NCI-H2029 treated with DMSO at 0.1 percent for 48 hours (cell line): ENCODE data around the gene TIAL1.
"Not testable (repeated sequence)": the region's sequence is repeated elsewhere in the genome, so short reads cannot be mapped to it uniquely, and the experiment has no call there.

ENCODE experiments used
- DNase-seq: peaks from one replicate; lab custom pipeline; 2025; lab: John Stamatoyannopoulos, UW

The TIAL1 gene

GRCh38 chr10:119531067-119531466 lies 65.7 kb downstream of the TIAL1 start:
- no peak for DNase-seq

GRCh38 chr10:119528663-119529237 lies 68.0 kb downstream of the TIAL1 start:
- not testable (repeated sequence) for DNase-seq

DNA sequence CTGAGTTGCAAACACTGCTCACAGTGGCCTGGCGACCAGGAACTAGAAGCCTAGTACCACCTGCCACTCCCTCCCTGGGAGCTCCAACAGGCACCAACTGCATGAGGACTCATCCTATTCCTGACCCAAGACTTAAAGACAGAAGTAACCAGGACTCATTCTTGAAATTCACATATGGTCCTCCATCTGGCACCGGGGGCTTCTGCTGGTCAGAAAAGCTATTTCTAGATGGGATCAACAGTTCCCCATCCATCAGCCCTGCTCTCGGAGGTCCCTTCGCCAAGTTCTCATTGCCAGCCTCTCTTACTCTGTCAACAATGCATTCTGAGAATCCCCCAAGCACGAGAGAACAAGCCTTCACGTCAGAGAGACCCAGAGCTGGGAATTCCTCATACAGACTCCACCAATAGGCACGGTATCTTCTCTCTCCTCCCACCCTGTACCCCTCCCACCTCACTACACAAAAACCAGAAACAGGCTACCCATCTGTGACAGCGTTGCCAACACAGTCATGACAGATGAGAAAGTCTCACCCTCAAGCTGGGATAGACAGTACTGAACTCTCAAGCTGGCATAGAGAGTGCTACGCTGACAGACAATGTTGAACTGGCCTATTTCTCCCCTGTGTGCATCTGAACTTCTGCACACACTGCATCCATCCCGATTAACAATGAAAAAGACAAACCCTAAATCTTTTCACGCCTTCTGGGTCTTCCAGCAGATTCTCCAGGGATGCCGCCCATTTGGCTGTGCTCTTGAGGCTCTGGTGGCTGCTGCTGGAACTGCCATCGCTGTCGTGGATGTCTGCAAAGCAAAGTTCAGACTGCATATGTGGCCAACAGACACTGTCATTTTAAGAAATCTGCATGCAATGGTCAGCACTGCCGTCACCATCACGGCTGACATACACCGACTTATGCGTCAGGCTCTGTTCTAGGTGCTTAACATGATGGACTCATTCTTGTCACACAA lies 69.9 kb downstream of the TIAL1 start:
- DNase-seq, result no peak

- no peak for DNase-seq
Measured at GRCh38 chr10:119526149-119526548, 70.6 kb downstream of the TIAL1 start.

GRCh38 chr10:119525116-119525515 lies 71.6 kb downstream of the TIAL1 start:
- DNase-seq, result no peak

DNA sequence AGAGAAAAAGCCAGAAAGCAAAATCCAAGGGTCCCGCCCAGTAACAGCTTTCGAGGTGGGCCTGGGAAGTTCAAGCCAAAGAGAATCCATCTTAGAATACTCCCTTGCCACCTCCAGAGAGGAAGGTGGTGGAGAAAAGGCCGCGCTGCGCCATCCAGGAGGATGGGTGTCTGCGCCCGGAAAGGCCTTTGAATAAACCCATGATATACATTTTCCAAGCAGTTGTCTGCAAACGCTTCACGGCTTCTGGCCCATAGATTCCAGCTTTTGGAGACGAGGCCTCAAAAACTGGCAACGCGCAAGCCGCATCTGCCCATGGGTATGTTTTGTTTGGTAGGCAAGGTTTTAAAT lies 72.1 kb downstream of the TIAL1 start:
- DNase-seq, result no peak

DNA sequence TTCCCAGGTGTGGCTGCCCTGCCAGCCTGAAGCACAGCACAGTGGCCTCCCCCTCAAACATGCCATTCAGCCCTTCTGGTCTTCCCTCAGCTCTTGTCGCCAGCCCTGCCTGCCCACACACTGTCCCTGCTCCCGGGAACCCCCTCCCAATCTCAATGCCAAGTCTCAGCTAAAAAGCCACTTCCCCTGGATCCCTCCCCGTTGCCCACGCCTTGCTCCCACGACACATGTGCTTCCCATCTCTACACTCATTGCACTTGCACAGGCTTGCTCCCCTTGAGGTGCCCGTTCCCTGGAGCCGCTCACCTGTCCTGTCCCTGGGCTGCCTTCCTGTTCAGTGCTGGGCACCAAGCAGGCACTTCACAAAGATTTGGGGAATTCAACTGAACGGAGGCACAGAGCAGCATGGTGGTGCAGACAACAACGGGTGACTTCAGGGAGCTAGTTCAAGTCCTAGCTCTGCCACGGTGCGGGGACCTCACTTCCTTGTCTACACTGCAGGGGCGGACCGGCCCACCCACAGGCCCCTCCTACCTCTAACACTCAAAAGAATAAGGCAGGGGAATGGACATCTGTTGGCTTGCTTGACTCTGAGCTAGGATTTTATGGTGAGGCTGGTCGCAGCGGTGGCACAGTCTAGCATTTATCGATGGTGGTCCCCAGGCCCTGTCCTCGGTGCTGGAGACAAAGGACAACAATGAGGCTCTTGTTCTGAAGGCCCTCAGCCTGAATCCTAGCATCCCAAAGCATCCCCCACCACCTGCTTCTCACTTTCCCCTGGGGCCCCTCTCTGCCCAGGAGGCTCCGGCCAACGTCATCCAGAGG lies 72.7 kb downstream of the TIAL1 start:
- no peak for DNase-seq
